Keratinocyte (primary cell): ENCODE results near the gene NANOS3.

Experiments used
- EZH2 ChIP-seq: IDR thresholded peaks from one replicate; pipeline ENCODE4 v1.6.1; 2012; ENCODE audit warnings: inconsistent platforms, mild to moderate bottlenecking, low read length, moderate library complexity
- TF ChIP-seq, protein P1 (sequence below), 3 experiments: IDR thresholded peaks in 1 of 3; conservative IDR thresholded peaks in 1 of 3; optimal IDR thresholded peaks in 1 of 3; 2 replicates in 2 of 3; 3 replicates in 1 of 3; pipeline versions ENCODE3 to v1.5.1; 2011; ENCODE audit warnings: low read length in 3 of 3, mild to moderate bottlenecking in 3 of 3, moderate library complexity in 2 of 3, control low read depth in 1 of 3, inconsistent platforms in 1 of 3; ENCODE audit not compliant: insufficient read depth in 2 of 3; ENCODE audit errors: extremely low read depth in 1 of 3

DNA sequence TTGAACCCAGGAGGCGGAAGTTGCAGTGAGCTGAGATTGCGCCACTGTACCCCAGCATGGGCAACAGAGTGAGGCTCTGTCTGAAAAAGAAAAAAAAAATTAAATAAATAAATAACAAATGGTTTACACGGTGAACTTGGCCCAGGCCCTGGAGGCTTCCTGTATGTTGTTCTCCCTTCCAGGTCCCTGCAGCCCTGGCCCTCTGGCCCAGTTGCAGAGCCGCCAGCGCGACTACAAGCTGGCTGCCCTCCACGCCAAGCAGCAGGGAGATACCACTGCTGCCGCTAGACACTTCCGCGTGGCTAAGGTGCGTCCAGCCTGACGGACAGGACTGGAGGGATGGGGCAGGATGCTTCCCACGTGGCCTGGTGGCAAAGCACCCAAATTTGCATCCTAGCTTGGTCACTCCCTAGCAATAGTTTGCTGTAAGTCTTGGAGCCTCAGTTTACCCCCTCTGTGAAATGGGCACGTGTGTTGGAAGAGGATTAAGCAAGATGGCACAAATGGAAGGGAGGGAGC is 41.0 kb downstream of the NANOS3 start:
- TF ChIP-seq EZH2 = no peak
- TF ChIP-seq, protein P1, sequence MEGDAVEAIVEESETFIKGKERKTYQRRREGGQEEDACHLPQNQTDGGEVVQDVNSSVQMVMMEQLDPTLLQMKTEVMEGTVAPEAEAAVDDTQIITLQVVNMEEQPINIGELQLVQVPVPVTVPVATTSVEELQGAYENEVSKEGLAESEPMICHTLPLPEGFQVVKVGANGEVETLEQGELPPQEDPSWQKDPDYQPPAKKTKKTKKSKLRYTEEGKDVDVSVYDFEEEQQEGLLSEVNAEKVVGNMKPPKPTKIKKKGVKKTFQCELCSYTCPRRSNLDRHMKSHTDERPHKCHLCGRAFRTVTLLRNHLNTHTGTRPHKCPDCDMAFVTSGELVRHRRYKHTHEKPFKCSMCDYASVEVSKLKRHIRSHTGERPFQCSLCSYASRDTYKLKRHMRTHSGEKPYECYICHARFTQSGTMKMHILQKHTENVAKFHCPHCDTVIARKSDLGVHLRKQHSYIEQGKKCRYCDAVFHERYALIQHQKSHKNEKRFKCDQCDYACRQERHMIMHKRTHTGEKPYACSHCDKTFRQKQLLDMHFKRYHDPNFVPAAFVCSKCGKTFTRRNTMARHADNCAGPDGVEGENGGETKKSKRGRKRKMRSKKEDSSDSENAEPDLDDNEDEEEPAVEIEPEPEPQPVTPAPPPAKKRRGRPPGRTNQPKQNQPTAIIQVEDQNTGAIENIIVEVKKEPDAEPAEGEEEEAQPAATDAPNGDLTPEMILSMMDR (optimal IDR thresholded peaks at IDR 0.05 in 1 of 3, IDR thresholded peaks at IDR 0.05 in 1 of 3, conservative IDR thresholded peaks at IDR 0.05 in 1 of 3; ENCODE audit: extremely low read depth in 1 of 3, insufficient read depth in 2 of 3, low read length in 3 of 3) = no peak
